ENCODE data around the gene ITPK1.

Gene ITPK1

DNA sequence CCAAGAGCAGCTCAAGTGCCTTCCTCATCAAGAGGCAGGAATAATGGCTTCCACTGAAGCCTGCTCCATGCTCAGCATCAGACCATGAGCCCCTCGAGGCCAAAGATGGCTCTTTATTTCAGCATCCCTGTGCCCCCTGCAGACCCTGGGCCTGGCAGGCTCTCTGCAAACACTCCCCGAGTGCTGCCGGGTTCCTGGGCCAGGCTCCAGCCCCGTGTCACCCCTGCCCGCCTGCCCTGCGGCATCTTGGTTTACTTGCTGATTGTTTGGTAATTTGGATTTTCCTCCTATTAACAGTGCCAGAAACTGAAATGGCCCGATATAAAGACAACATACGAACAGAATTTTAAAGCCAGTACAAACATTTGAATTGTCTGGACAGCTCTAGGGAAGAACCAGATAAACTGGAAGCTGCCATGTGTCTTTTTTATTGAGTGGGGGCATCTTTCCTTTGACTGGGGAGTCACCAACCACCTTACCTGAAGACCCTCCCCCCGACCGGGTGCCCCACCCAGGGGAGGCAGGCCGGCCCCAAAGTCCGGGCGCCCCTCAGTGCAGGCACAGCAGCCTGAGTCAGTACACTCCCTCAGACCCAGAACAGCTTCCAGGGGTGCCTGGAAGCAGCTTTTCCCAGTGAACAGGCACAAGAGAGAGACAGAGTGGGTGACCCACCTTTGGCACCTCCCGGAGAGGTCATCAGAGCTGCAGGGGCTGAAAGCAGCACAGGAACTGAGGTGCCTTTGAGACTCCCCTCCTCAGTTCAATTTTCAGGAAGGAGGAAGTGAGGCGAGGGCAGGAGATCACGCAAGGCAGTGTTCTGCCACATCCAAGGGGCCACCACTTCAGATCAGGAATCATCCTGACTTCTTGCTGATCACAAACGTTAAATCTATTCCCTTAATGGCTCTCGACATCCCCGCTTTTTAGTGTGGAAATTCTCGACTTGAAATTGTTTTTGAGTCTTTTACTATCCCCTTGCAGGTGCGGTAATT is 30.6 kb downstream of the ITPK1 start:
- ChIA-PET POLR2A (no interaction called here), CTCF (interaction anchor here (0.7 kb wide), 1 partner anchor 113 kb away, joined by 3 read pairs; no protein-coding TSS in a partner anchor)
- TF ChIP-seq ZNF529 (tag by site-specific recombination; IDR thresholded peaks at IDR 0.05; ENCODE audit: insufficient replicate concordance) (no peak), ZNF549 (tag by site-specific recombination; IDR thresholded peaks at IDR 0.05) (no peak)
- TF ChIP-seq, protein P1, sequence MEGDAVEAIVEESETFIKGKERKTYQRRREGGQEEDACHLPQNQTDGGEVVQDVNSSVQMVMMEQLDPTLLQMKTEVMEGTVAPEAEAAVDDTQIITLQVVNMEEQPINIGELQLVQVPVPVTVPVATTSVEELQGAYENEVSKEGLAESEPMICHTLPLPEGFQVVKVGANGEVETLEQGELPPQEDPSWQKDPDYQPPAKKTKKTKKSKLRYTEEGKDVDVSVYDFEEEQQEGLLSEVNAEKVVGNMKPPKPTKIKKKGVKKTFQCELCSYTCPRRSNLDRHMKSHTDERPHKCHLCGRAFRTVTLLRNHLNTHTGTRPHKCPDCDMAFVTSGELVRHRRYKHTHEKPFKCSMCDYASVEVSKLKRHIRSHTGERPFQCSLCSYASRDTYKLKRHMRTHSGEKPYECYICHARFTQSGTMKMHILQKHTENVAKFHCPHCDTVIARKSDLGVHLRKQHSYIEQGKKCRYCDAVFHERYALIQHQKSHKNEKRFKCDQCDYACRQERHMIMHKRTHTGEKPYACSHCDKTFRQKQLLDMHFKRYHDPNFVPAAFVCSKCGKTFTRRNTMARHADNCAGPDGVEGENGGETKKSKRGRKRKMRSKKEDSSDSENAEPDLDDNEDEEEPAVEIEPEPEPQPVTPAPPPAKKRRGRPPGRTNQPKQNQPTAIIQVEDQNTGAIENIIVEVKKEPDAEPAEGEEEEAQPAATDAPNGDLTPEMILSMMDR (tag by site-specific recombination; IDR thresholded peaks at IDR 0.05) = no peak
- H3K4me1 ChIP-seq (ENCODE audit: control insufficient read depth, insufficient read depth, low read length) = no peaks in the 10 kb centered on the region
- no peak overlapping the region for H3K27ac ChIP-seq (ENCODE audit: extremely low read depth, low read depth, low read length)
- no peak overlapping the region for H3K4me3 ChIP-seq (ENCODE audit: low read depth, low read length)
- no peaks in the 10 kb centered on the region for H3K36me3 ChIP-seq (ENCODE audit: control insufficient read depth in 2 of 2, insufficient read depth in 1 of 2, low read length in 2 of 2)
- H3K9me3 ChIP-seq (ENCODE audit: control insufficient read depth, insufficient read depth, low read depth, low read length) = no peaks in the 10 kb centered on the region

DNA sequence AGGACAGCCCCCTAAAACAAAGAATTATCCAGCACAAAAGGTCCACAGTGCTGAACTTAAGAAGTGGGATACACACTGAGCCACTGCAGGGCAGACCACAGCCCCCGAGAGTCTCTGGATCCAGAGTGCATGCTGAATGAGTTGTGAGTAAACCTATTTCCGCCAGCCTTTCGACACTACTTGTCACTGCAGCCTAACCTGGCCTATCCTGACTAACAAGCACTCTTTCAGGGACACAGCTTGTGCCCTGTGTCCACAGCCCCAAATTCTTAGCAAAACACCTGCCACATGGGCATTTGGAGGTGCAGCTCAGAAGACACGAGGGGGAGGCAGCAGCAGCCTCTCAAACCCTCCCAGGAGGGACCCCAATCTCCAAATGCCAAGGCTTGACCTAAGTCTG is 31.3 kb downstream of the ITPK1 start:
- H3K36me3 ChIP-seq (ENCODE audit: control insufficient read depth in 2 of 2, insufficient read depth in 1 of 2, low read length in 2 of 2) = no peaks in the 10 kb centered on the region
- H3K27ac ChIP-seq (ENCODE audit: extremely low read depth, low read depth, low read length) = no peak overlapping the region
- ChIA-PET CTCF (no interaction called here), POLR2A (no interaction called here)
- H3K9me3 ChIP-seq (ENCODE audit: control insufficient read depth, insufficient read depth, low read depth, low read length) = no peaks in the 10 kb centered on the region
- H3K4me3 ChIP-seq (ENCODE audit: low read depth, low read length) = no peak overlapping the region
- TF ChIP-seq, protein P2, sequence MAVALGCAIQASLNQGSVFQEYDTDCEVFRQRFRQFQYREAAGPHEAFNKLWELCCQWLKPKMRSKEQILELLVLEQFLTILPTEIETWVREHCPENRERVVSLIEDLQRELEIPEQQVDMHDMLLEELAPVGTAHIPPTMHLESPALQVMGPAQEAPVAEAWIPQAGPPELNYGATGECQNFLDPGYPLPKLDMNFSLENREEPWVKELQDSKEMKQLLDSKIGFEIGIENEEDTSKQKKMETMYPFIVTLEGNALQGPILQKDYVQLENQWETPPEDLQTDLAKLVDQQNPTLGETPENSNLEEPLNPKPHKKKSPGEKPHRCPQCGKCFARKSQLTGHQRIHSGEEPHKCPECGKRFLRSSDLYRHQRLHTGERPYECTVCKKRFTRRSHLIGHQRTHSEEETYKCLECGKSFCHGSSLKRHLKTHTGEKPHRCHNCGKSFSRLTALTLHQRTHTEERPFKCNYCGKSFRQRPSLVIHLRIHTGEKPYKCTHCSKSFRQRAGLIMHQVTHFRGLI (tag by site-specific recombination; IDR thresholded peaks at IDR 0.05) = no peak
- TF ChIP-seq GLIS1 (tag by site-specific recombination; IDR thresholded peaks at IDR 0.05) (no peak), ZNF335 (tag by site-specific recombination; conservative IDR thresholded peaks at IDR 0.05) (no peak), IKZF3 (tag by site-specific recombination; IDR thresholded peaks at IDR 0.05) (no peak), ZNF184 (tag by site-specific recombination; IDR thresholded peaks at IDR 0.05) (no peak), ZNF112 (tag by site-specific recombination; IDR thresholded peaks at IDR 0.05) (no peak)
- TF ChIP-seq, protein P3, sequence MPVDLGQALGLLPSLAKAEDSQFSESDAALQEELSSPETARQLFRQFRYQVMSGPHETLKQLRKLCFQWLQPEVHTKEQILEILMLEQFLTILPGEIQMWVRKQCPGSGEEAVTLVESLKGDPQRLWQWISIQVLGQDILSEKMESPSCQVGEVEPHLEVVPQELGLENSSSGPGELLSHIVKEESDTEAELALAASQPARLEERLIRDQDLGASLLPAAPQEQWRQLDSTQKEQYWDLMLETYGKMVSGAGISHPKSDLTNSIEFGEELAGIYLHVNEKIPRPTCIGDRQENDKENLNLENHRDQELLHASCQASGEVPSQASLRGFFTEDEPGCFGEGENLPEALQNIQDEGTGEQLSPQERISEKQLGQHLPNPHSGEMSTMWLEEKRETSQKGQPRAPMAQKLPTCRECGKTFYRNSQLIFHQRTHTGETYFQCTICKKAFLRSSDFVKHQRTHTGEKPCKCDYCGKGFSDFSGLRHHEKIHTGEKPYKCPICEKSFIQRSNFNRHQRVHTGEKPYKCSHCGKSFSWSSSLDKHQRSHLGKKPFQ (tag by site-specific recombination; IDR thresholded peaks at IDR 0.05) = no peak
- H3K4me1 ChIP-seq (ENCODE audit: control insufficient read depth, insufficient read depth, low read length) = no peaks in the 10 kb centered on the region

DNA sequence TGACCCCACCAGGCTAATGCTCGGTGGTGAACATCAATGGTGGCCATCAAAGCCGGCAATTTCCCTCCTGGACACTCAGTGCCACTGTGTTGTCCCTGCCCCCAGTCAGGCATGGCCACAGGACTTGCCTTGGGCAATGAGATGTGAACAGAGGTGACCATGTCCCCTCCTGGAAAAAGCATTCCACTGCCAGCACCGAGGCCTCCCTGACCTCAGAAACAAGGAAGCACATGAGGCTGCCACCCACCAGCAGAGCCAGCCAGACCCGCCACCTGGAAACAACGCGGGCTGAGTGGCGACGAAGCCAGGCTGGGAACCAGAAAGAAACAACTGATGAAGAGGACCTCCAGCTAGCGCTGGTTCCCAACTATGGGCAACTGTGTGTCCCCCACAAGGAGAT is 31.8 kb downstream of the ITPK1 start:
- Histone ChIP-seq H3K27ac (ENCODE audit: extremely low read depth, low read depth, low read length) (no peak overlapping the region), H3K4me1 (ENCODE audit: control insufficient read depth, insufficient read depth, low read length) (no peaks in the 10 kb centered on the region), H3K4me3 (ENCODE audit: low read depth, low read length) (no peak overlapping the region), H3K36me3 (ENCODE audit: control insufficient read depth in 2 of 2, insufficient read depth in 1 of 2, low read length in 2 of 2) (no peaks in the 10 kb centered on the region), H3K9me3 (ENCODE audit: control insufficient read depth, insufficient read depth, low read depth, low read length) (no peaks in the 10 kb centered on the region)
- POLR2A ChIA-PET = no interaction called here
- CTCF ChIA-PET = no interaction called here
- TF ChIP-seq, protein P4, sequence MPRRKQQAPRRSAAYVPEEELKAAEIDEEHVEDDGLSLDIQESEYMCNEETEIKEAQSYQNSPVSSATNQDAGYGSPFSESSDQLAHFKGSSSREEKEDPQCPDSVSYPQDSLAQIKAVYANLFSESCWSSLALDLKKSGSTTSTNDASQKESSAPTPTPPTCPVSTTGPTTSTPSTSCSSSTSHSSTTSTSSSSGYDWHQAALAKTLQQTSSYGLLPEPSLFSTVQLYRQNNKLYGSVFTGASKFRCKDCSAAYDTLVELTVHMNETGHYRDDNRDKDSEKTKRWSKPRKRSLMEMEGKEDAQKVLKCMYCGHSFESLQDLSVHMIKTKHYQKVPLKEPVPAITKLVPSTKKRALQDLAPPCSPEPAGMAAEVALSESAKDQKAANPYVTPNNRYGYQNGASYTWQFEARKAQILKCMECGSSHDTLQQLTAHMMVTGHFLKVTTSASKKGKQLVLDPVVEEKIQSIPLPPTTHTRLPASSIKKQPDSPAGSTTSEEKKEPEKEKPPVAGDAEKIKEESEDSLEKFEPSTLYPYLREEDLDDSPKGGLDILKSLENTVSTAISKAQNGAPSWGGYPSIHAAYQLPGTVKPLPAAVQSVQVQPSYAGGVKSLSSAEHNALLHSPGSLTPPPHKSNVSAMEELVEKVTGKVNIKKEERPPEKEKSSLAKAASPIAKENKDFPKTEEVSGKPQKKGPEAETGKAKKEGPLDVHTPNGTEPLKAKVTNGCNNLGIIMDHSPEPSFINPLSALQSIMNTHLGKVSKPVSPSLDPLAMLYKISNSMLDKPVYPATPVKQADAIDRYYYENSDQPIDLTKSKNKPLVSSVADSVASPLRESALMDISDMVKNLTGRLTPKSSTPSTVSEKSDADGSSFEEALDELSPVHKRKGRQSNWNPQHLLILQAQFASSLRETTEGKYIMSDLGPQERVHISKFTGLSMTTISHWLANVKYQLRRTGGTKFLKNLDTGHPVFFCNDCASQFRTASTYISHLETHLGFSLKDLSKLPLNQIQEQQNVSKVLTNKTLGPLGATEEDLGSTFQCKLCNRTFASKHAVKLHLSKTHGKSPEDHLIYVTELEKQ (tag by site-specific recombination; IDR thresholded peaks at IDR 0.05; ENCODE audit: borderline replicate concordance) = no peak
- TF ChIP-seq ZNF211 (tag by site-specific recombination; IDR thresholded peaks at IDR 0.05; ENCODE audit: low read depth) (no peak), ZNF266 (tag by site-specific recombination; IDR thresholded peaks at IDR 0.05; ENCODE audit: low read depth) (no peak), ZNF768 (tag by site-specific recombination; IDR thresholded peaks at IDR 0.05) (no peak), ZNF239 (tag by site-specific recombination; IDR thresholded peaks at IDR 0.05) (no peak), ZFHX2 (tag by site-specific recombination; conservative IDR thresholded peaks at IDR 0.05) (no peak)
